Left renal pelvis (tissue), 4 donors: ENCODE measurements around the gene FAM120AOS. TPM values are rescaled to one million over a fixed set of nuclear protein-coding genes. Genes with fewer than 3 reads are reported as not detected.
A peak's percentile ranks its signal among the peaks of the same experiment; 100 is the strongest.

Experiments
- DNase-seq, 4 donors: peaks; one replicate each; pipeline ENCODE4 v3.0.0-alpha.2; 2013; ENCODE audit warnings: low read depth in 4 of 4, low spot score in 3 of 4
- polyA plus RNA-seq, 4 donors: library from polyadenylated mRNA; unstranded; fragments of 120-200 nt; gene quantifications; one replicate each; pipeline ENCODE4 v1.2.1, GENCODE V29; 2013; ENCODE audit not compliant: insufficient read length in 4 of 4

FAM120AOS gene
- polyA plus RNA-seq, result 10 to 100 TPM; 48.8 to 67.4 (median 61.0) TPM

DNA sequence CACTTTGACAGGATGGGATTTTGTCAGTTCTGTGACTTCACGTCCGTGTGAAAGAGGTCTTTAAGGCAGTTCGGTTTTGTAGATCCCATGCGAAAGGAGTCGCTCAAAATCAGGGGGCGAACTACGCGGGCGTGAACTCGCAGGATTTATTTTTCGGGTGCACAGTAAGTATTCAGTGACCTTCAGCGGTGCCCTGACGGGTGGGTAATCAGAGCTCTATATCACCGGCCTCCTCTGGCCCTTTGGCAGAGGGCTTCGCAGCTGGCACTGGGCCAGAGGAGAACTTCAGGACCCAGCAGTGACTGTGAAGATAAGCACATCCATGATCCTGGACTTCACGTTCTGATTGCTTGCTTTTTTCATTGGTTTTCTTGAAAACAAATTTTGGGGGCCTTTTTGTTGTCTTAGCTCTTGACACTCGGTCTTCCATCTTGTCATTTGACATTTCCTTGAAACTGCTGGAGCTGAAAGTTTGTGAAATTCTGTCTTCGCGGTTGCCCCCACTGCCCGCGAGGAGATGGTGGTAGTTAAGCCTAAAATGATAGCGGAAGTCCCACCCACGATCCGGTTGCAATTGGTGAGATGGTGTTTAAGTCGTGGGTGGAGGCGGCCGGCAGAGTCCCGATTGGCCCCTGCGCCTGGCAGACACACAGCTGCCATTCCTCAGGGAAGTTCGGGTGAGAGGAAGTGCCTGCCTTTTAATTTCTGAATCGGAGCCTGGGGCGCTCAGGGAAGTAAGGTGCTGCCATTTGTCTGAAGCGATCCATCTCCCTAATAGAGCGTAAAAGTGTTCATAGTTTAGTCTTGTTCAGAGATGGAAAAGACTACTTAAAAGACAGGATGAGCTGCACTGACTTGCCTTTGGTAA lies at the start of gene FAM120AOS:
Gene FAM120AOS, minus strand, starts transcription at position 535 of the 868 bp plus-strand sequence. CDS start 872 bp downstream, outside the sequence.
- DNase-seq, result peak; percentile 78 to 88 (median 80)

DNA sequence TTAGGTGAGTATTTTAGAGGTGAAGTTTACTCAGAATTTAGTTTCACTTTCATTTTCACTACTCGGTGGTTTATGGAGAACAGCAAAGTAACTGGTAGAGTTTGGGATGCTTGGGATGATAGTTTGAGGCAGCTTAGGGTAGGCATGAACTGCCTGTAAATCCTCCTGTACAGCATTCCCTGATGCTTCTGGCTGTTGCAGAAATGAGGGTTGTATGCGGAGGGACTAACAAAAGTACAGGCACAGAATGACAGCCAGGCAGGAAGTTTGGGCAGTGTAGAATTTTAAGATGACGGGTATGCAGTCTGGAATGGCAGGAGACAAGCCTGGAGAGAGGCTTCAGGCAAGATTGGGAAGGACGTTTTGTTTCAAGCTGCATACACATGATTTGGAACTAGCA lies 48.0 kb upstream of the FAM120AOS start:
- no peak for DNase-seq

GRCh38 chr9:93500571-93501298 lies 47.4 kb upstream of the FAM120AOS start:
- no peak for DNase-seq

DNA sequence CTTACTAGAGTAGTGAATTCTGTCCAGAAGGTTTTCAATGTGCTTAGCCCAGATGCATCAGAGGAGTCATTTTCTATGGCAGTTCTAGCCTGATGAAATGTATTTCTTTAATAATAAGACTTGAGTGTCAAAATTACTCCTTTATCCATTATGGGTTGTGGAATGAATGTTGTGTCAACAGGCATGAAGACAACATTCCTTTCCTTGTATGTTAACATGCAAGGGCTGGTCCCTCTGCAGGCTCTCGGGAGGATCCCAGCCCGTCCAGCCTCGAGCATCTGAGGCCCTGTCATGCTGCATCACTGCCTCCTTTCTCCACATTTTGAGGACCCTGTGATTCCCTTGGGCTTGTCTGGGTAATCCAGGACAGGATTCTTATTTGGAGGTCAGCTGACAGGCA lies 42.9 kb upstream of the FAM120AOS start:
- DNase-seq, result no peak

GRCh38 chr9:93493949-93494348 lies 40.6 kb upstream of the FAM120AOS start:
- no peak for DNase-seq

GRCh38 chr9:93492327-93492726 lies 38.9 kb upstream of the FAM120AOS start:
- DNase-seq, result no peak

GRCh38 chr9:93491593-93492232 lies 38.3 kb upstream of the FAM120AOS start:
- DNase-seq, result no peak

GRCh38 chr9:93488244-93488643 lies 34.9 kb upstream of the FAM120AOS start:
- DNase-seq, result no peak

- DNase-seq, result no peak
Measured at GRCh38 chr9:93486268-93486667, 32.9 kb upstream of the FAM120AOS start.

GRCh38 chr9:93483497-93483896 lies 30.1 kb upstream of the FAM120AOS start:
- no peak for DNase-seq

DNA sequence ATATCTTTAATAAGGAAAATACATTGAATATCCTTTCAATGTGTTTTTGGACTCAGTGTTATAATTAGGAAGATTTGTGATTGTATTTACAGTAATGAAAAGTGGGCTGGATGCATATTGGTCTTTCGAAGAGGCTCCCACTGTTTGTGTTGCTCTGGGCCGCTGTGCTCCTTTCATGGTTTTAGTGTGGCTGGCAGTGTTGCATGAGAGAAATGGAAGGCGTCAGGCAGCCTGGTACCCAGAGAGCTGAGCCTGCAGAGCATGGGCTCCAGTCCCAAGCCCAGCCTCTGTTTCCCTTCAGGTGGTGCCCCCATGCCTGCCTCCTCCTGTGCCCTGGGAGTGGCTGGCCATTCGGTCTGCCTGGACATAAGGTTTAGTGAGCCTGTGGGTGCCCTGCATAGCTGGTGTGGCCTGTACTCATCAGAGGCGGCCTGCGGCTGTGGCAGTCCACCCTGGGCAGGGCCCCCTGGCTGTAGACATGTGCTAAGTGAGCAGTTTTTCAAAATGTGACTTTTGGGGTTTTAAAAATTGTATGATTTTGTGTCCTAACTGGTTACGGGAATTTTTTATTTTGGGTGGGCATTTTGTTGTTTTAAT lies 27.4 kb upstream of the FAM120AOS start:
- no peak for DNase-seq

GRCh38 chr9:93480262-93480661 lies 26.9 kb upstream of the FAM120AOS start:
- no peak for DNase-seq

- no peak for DNase-seq
Measured at GRCh38 chr9:93479726-93480125, 26.3 kb upstream of the FAM120AOS start.

GRCh38 chr9:93477397-93477796 lies 24.0 kb upstream of the FAM120AOS start:
- DNase-seq, result no peak

- no peak for DNase-seq
Measured at GRCh38 chr9:93476924-93477323, 23.5 kb upstream of the FAM120AOS start.

GRCh38 chr9:93475856-93476255 lies 22.5 kb upstream of the FAM120AOS start:
- no peak for DNase-seq

GRCh38 chr9:93475108-93475507 lies 21.7 kb upstream of the FAM120AOS start:
- no peak for DNase-seq

DNA sequence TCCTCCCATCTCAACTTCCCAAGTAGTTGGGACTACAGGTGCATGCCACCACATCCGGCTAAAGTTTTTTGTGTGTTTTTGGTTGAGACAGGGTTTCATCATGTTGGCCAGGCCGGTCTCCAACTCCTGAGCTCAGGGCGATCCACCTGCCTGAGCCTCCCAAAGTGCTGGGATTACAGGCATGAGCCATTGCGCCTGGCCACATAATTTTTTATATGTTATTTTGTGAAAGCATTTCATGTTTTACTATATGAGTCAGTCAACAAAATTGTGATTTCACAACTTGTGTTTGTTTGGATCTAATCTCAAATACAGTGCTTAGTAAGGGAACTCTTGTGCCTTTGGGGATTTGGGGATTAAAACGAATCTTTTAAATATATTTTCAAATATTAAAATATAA lies 20.0 kb upstream of the FAM120AOS start:
- DNase-seq, result no peak

DNA sequence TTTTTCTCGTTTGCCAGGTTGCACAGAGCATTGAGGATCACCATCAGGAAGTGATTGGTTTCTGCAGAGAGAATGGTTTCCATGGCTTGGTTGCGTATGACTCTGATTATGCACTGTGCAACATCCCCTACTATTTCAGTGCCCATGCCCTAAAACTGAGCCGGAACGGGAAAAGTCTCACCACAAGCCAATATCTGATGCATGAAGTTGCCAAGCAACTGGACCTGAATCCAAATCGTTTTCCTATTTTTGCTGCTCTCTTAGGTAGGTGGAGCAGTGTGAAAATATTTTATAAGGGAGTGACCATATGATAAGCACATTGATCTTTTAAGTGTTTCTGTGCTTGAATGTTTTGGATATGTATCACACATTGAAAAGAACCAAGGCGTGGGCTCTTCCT lies 17.7 kb upstream of the FAM120AOS start:
- no peak for DNase-seq

- no peak for DNase-seq
Measured at GRCh38 chr9:93470391-93470790, 17.0 kb upstream of the FAM120AOS start.
